ENCODE results near the gene AFAP1L2.

The AFAP1L2 gene

DNA sequence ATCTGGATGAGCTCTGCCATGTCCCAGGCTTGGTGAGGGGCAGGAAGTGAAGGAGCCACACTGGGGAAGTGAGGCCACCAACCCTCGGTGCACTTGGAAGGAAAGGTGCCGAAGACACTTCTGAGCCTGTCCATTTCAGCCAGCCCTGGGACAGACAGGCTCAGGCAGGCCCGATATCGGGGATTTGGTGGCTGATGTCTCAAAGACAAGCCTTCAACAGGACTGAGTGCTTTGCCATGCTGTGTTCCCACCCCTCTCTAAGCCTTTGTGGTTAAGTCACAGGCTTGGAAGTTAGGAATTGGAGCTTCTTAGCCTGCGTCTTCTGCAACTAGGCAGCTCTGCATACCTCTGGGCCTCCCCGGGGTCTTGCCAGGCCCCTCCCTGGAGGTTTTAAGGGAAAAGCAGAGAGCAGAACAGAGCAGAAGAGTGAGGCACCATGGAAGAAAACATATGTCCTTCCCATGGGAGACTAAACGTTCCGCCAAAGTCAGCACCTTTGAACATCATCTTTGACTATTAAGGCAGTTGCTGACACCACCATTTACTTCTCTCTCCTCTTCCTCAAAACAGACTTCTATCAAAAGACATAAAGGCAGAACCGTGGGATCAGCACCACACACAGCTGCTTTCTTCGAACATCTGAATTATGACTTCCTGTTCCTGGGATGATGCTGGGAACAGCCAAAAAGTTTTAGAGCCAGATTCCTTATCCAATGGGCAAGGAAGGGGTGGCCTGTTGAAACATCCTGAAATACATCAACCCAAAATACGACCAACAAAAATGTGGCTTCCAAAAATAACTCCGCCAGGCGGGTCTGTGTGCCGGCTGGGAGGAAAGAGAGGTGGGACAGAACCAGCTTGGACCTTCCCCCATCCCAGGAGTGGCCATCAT is 71.8 kb downstream of the AFAP1L2 start:
- no peak for DNase-seq

DNA sequence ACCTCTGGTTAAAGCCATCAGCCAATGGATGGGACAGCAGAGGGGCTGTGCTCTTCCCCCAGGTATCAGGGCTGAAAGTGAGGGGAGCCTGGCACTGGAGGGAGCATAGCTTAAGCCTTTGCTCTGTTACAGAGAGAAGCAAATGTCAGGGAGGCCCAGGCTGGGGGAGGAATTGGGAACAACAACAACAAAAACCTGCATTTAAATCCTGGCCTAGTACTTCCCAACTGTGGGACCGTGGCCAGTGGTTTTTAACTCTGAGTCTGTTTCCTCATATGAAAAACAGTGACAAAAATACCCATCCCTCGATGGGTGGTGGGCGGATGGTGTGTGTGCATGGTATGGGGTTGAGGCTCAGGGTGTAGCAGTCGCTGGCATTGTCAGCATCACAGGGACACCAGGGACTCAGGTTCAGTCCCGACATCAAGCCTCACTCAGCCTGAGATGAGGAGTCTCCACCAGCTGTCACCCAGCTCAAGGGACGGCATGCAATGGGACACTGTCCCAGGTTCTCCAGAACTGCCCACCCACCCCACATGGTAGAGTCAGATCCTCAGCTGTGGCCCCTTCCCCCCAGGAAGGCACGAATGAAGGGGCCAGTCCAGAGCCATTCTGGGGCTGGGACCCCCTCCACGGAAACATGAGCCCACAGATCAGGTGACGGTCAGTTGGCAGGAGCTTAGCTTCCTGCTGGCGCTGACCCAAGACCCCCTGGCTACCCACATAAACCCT is 74.5 kb downstream of the AFAP1L2 start:
- DNase-seq, result no peak

- no peak for DNase-seq
Measured at GRCh38 chr10:114328874-114329273, 75.4 kb downstream of the AFAP1L2 start.

GRCh38 chr10:114328441-114328812 is 75.9 kb downstream of the AFAP1L2 start:
- no peak for DNase-seq

DNA sequence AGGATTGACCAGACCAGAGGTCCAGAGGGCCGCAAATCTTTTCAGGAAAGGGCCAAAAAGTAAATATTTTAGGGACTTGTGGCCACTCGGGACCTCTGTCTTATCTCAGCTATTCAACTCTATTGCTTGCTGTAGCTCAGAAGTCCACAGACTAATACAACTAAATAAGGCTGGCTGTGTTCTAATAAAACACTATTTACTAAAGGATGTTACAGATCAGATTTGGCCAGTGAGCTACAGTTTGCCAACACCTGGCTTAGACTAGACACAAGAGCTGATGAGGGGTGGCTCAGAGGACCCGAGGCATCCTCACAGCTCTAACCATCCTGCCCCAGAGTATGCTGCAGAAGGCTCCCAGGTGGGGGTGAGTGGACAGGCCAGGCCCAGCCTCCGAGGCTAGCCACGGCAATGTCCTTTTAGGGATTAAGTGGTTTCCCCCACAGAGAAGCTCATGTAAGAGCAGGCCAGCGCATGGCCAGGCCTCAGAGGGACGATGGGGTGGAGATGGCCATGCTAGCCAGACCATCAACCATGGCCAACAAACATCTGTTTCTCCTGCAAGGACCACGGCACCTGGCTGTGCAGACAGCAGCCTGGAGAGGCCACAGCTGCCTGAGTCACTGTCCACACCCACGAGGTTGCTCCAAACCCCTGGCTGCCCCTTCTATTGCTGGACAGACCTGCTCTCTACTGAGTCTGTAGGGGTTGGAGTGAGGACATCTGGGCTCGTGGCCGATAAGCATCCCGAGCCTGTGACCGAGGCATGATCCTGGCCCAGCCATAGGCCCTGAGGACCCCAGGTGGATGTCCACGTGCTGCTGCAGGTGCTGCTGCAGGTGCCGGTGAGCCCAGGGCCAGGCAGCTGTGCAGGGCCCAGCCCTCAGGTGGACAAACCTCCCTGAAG is 76.5 kb downstream of the AFAP1L2 start:
- DNase-seq, result no peak

GRCh38 chr10:114326795-114327194 is 77.5 kb downstream of the AFAP1L2 start:
- no peak for DNase-seq

DNA sequence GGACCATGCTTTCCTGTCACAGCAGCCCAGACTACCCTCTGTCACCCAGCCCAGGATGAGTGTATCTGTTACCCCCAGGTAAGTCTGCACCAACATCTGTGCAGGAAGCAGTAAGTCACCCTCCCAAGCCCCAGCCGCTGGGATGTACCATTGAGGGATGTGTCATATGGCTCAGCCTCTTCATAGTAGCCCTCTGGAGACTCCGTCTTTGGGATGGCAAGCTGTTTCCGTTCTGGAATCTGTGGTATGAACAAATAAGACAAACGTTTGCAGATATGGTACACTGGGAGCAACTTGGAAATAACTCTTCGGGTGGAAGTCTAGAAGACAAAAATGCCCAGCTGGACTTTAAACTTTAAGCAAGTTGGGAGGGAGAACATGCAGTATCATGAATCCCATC is 81.3 kb downstream of the AFAP1L2 start:
- no peak for DNase-seq

- no peak for DNase-seq
Measured at GRCh38 chr10:114322344-114322743, 82.0 kb downstream of the AFAP1L2 start.

- no peak for DNase-seq
Measured at GRCh38 chr10:114320249-114321116, 83.8 kb downstream of the AFAP1L2 start.

GRCh38 chr10:114319406-114320248 is 84.7 kb downstream of the AFAP1L2 start:
- DNase-seq, result no peak

DNA sequence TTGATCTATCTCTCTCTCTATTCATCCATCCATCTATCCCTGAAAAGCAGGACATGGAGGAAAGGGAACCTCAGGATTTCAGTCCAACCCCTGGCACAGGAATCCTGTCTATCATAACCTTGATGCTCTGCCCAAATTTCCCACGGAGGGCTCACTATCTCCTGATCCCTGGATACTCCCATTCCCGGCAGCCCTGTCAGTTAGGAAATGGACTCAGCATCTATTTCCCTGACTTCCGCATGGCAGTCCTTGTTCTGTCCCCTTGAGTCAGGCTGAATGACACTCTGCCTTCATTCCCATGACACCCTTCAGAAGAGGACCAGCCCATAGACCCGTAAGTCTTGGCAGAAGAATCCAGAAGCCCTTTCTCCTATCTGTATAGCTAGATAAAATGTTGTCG is 87.6 kb downstream of the AFAP1L2 start:
- no peak for DNase-seq

- no peak for DNase-seq
Measured at GRCh38 chr10:114315566-114316420, 88.5 kb downstream of the AFAP1L2 start.

- no peak for DNase-seq
Measured at GRCh38 chr10:114313866-114314265, 90.4 kb downstream of the AFAP1L2 start.

GRCh38 chr10:114313139-114313538 is 91.2 kb downstream of the AFAP1L2 start:
- no peak for DNase-seq

DNA sequence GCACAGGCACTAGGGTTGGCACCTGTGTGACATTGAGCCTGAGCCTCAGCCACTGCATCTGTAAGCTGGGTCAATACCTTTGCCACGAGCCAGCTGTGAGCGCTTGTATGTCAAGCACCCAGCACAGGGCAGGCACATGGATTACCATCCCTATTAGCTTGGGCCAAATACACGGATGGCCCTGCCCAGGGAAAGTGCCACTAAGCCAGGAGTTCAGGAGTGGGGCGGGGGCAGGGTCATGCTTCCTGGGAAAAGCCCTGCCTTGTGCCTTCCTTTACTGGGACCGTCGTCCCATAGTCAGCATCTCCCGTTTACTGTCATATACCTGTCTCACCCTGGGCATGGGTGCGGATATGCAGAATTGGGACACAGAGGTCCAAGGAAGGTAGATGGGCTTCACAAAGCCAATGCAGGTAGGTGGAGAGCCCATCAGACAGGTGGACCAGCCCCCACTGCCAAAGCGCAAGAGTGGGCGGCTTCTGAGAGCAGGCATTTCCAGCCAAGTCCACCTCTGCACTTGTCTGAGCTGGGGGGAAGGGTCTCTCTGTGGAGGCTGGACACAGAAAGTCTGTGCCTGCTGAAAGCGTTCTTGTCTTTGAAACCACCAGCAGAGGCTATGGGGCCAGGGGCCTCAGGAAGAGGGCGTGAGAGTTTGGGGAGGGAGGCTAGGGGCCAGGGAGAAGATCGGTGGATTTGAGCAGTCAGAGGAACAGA is 92.6 kb downstream of the AFAP1L2 start:
- no peak for DNase-seq

DNA sequence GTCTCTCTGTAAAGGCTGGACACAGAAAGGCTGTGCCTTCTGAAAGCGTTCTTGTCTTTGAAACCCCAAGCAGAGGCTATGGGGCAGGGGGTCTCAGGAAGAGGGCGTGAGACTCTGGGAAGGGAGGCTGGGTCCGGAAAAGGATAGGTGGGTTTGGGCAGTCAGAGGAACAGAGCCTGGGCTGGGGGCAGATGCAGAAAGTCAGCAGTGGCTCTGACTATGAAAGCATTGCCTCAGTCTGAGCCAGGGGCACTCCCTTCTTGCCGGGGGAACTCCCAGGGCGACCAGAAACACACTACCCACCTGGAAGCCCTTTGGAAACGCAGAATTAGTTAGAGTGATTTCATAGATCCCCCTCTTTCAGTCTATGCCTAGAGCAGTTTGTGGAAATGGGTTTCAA is 93.3 kb downstream of the AFAP1L2 start:
- no peak for DNase-seq

- DNase-seq, result no peak
Measured at GRCh38 chr10:114310346-114310745, 94.0 kb downstream of the AFAP1L2 start.

DNA sequence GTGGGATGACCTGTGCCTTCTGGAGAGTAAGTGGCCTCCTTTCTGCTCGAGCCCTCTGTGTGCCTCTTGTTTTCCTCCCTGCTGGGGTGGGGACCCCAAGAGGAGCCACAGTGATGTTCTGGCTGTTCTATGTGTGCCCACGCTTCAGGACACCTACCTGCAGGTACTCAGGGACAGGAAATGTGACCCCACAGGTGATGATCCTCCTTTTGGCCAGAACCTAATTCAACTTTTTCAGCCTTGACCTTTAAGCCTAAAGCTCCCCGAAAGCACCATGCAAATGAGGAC is 95.0 kb downstream of the AFAP1L2 start:
- no peak for DNase-seq

- no peak for DNase-seq
Measured at GRCh38 chr10:114308531-114309363, 95.6 kb downstream of the AFAP1L2 start.

All from T-helper 9 cell (primary cell).